HuH-7 (cell line): Measurements from ENCODE around the gene INSIG2.

Experiments used
- DNase-seq: peaks from one replicate; pipeline ENCODE4 v3.0.0; 2011; ENCODE audit warnings: low spot score

The INSIG2 gene

DNA sequence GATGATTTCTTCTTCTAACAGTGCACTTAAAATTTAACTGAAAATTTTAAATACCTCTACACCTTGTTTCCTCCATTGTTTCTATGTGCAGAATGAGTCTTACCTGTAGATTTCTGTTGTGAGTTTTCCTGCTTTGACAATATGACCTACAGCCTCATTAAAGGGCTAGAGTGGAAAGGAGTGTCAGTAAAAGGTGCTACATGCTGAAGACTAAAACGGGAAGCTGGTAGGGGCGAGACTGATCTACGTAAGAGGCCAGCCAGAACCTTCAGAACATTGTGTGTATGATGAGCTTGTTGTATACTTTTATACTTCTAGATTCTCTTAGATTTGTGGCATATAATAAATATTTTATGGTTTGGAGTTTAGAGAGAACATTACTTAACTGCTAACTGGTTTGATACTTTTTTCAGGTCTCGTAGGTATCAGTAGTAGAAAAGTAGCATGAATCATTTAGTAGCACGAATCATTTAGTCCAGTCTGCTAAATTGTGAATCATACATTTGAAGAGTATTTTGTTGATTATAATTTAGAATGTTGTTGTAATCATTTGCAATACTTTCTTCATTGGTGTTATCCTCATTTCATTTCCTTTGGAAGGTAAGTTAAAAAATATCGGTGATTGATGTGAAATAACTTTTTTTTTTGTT lies 14.3 kb downstream of the INSIG2 start:
- DNase-seq = no peak

DNA sequence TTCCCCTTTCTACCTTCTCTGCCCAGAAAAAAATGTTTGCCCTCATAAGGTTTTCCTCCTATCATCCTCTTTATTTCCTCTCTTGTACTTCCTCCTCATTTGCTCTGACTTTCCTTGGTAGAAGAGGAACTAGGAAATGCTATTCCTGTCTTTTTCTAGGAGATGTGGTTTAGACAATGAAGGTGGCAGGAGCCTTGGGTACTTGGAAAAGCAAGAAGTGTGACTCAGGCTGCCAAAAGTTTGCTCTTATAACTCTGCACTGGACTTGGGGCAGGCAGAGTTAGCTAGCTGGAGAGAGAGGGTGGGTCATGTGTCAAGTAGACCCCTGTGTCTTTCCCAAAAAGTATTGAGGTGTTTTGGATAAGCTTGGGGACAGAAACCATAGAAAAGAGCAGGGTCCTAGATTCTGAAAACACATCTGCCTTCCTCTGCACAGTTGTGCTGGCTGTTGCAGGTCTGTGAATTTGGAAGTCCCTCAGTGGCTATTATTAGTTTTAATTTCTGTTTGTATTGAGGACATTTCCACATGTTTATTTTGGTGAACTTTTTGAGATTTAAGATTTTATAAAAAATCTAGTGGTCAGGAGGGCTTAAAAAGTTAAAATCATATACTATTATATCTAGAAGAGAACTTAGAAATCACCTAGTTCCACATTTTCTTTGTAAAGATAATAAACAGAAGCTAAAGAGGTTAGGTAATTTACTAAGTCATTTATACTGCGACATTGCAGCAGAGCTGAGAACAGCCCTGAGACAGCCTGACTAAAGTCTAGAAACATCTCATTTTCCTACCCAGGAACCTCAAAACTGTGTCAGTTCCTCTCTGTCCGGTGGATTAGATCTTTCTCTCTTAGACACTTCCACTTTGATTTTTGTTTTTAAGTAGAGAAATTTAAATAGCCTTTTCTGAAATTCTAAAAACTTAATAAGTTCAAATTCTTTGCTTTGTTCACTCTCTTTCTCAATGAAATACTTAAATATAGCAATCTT lies 16.0 kb downstream of the INSIG2 start:
- DNase-seq = no peak

DNA sequence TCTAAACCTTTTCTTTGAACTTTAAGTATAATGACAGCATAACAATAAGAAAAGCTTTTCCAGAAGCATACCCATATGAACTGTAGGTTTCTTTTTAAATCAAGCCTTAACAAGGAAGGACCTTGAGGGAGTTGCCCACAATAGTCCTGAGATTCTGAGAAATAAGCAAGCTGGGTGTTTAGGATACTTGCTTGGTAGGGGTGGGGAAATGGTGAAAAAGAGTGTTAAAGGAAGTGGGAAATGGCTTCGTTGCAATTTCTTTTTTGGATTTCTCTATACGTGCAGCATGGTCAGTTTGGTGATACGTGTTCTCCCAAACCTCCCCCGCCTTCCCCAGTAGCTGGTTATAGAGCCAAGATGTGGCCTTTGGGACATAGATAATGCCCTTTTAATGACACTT lies 17.2 kb downstream of the INSIG2 start:
- no peak for DNase-seq

DNA sequence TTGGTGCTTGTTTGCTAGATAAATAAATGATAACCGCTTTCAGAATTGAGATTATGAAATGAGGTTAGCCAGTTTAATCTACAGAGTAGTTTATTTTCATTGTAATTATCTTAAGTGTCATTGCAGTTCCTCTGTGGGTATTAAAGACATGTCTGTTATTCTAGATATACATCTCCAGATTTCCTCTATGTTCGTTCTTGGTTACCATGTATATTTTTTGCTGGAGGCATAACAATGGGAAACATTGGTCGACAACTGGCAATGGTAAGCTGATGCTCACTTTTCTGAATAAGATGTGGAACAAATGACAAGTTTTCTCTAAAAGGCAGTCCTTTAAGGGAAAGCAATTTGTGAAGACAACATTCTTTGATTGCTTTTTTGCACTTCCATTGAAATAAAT lies 18.7 kb downstream of the INSIG2 start:
- no peak for DNase-seq

DNA sequence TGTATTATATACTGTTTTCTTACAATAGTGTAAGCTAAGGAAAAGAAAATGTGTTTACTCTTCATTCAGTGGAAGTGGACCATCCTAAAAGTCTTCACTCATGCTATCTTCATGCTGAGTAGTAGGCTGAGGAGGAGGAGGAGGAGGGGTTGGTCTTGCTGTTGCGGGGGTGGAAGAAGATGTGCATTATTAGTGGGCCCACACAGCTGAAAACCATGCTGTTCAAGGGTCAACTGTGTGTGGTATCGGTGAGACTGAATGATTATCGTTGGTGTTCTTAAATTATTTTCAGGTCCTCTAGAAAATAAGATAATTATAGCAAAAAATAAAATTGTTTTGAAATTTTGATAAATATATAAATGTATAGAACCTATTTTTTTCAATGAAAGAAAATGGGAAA lies 22.0 kb downstream of the INSIG2 start:
- no peak for DNase-seq

DNA sequence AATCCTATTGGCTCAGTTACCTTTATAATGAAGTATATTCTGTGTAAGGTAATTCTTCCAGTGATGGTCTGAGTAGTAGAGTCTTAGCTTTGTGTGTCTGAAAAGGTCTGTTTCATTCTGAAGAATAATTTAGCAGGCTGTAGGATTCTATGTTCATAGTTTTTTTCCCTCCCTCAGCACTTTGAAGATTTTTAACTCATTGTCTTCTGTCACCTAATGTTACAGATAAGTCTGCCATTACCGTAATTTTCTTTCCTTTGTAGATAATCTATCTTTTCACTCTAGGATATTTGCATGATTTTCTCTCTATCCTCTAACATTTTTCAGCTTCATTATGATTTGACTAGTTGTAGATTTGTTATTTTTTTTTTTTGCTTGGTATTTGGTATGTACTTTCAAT lies 22.7 kb downstream of the INSIG2 start:
- DNase-seq = no peak

DNA sequence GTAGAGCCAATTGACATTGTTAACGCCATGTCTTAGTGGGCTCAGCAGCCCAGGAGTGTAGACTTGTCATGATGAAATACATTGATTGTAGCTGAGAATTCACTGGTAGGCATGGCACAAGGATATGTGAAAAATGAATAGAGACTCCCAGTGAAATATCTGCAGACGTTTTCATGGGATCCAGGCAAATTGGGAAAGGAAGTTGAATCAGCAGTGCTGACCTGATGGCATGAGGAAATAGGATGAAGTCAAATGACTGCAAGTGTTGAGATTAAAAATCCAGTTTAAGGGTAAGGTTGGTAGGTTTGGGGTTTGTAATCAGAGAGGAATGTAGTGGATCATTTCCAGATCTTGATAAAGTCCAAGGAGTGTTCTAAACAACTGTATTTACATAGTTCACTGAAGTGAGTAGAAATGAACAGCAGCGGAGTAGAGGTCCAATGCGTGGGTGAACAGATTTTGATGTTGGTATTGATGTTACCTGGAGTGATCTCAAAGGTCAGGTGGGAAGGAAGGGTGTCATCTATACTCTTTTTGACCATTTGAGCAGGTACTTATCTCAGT lies 24.6 kb downstream of the INSIG2 start:
- DNase-seq = no peak

DNA sequence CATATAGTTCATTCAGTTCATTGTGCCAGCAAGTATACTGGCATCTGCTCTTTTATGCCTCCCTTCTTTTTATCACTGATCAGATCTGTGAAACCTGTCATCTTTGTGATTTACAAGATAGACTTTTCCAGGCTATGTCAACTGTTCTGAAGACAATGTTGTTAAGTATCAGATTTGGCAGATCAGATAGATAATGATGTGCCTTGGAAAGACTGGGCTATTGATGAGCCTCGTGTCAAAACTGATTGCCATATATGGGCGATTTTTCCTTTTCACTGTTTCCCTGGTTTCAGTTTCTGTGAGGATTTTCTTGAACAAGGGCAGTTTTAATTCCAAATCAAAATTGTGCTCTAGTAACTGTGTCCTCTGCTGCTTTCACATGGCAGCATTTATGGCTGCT lies 26.6 kb downstream of the INSIG2 start:
- no peak for DNase-seq

DNA sequence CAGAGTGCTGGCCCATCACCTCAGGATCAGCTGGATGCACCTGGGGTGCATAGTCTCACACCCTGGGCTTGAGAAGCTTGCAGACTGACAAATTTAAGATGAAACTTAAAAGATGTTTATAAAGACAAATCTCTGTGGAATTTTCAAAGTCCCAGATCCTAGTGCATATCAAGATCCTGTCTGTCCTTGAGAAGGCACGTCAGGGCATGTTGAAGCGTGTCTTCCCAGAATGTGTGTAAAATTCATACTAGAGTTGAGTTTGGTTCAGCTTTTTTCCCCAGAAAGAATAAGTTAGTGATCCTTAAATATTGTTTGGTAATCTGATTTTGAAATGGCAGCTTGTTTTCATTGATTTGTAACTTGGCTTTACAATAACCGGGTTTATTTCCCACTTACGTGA lies 27.5 kb downstream of the INSIG2 start:
- DNase-seq = no peak

DNA sequence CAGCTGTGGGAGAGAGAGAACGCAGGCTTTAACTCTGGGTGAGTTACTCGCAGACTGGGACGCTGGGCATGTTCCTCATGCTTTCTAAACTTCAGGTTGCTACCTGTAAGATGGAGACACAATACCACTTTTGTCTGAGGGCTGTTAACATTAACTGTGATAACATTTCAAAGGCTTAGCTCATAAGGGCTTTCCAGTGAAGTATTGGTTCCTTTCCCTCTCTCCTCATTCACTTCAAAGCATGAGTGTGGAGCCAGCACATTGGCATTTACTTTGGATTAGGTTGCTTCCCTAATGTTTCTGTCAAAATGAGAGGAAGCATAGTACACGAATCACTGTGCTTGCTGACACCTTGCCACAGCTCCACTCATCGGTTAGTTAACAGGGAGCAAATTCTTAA lies 30.2 kb downstream of the INSIG2 start:
- DNase-seq = no peak

DNA sequence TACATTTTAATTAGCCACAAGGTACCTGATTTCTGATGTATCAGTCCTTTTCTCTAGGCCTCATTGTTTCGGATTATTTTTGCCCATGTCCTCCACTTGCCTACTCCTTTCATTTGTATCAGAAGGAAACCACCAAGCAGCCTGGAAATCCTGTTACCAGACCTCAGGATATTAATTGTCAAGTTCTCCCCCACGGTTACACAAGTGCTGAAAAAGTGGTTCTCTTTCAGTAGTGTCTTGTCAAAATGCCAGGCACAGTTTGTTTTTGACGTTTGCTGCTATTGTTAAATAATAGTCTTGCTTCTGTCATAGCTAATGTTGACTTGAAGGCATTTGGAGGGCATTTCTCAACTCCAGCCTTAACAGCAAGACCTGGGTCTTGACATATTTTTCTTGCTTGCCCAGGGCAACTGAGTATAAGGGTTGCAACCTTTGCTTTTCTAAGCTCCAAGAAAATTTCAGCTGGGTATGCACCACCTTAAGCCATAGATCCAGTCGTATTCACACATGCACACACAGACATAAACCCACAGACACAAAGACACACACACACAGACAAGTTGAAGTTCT lies 31.0 kb downstream of the INSIG2 start:
- DNase-seq = no peak

DNA sequence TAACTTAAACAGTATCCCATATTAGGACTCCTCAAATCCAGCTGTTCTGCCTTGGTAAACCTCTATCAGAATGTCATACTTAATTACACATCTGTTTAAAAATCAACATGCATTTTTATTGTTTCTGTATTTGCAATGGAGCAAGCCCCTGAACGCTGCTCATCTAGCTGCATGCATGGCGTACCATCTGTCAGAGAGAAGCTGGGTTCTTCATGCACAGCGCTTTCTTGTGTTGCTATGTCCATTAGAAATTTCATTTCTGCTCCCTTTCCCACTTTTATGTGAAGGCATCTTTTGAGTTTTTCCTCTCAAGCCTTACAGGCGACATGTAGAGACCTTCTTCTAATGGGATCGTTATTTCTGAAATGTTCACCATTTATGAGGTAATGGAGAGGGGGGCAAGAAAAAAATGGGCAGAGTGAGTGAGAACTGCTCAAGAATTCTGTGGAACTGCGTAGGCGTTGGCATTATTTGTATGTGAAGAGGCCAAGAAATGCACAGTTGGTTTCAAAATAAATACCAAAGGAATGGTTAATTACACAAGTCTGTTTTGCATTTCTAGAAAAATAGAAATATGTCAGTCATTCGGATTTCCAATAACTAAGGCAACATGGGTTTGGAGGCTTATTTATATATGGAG lies 31.6 kb downstream of the INSIG2 start:
- no peak for DNase-seq

DNA sequence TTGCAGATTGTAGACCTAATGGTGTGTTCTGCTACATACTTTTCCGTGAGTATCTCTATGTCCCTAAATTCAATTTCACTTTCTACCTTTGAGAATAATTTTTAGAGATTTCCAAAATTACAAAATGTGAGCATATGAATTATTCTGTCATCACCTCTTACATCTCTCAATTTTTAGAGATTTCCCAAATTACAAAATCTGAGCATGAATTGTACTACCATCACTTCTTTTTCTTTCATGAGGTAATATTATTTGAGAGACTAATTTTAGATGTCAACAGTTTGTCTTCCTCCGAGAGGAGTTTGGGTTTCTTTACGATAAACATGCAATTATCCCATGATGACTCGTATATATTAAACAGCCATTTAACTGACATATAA lies 32.1 kb downstream of the INSIG2 start:
- DNase-seq = no peak

DNA sequence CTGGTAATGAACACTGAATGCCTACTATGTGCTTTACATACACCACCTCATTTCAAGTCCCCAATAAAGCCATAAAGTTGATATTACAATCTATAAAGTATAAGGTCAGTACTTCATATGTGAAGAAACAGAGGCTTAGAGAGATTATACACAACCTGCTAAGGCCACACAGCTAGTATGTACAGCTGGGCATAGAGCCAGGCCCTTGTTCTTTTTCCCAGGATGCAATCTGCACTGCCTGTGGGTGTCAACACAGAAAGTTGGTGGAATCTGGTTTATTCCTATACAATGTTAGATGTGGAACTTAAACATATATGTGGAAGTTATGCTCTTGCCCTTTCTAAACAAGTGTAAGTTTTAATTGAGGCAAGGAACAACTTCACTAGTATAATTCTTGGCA lies 32.8 kb downstream of the INSIG2 start:
- no peak for DNase-seq

DNA sequence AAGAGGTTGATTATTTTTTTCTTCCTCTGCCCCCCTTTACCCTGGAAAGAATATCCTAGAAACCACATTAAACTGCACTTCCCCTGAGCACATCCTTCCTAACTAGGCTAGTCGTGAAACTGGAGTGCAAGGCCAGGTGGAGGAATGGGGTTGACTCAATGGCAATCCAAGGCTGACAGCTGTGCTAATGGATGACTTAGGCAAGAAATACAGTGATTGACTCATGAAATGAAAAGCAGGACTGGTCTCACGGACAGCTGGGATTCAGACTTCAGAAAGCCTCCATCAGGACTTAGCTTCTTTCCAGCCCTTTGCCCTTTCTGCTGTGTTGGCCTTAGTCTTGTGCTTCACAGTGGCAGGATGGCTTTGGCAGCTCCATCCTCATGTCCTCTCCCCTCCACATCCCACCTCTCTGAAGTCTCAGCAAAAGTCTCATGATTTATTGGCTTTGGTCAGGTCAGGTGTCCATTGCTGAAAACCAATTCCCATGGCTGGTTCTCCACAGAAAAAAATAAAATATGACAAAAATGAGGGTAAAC lies 33.8 kb downstream of the INSIG2 start:
- DNase-seq = no peak

DNA sequence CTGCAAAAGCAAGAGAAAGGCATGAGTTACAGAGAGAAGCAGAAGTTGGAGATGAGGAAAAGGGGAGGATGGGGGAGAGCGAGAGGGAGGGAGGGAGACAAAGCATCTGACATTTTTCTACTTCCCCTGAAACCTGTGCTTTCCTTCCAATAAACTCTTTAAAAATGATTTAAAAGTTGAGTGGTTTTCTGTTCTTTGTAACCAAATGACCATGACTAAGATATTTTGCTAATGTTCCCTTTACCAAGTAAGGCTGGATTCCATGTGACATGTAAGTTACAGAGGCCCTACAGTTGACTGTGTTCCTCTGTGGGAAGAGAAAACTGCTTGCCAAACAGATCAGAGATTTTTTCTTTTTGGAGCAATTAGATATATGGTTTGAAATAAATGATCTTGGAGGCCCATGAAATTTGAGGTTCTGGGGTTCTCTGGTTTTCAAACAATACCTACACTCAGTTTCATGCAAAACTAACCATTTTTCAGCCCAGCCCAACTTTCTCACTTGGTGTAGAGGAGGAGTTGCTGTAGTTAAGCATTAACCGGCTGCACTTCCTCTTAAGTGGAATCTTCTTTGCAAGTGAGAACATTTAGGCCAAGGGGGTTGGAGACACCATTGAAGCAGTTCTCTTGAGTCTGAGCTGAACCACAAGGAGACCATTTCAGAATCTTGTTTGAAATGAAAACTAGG lies 34.5 kb downstream of the INSIG2 start:
- peak; percentile 36 for DNase-seq

DNA sequence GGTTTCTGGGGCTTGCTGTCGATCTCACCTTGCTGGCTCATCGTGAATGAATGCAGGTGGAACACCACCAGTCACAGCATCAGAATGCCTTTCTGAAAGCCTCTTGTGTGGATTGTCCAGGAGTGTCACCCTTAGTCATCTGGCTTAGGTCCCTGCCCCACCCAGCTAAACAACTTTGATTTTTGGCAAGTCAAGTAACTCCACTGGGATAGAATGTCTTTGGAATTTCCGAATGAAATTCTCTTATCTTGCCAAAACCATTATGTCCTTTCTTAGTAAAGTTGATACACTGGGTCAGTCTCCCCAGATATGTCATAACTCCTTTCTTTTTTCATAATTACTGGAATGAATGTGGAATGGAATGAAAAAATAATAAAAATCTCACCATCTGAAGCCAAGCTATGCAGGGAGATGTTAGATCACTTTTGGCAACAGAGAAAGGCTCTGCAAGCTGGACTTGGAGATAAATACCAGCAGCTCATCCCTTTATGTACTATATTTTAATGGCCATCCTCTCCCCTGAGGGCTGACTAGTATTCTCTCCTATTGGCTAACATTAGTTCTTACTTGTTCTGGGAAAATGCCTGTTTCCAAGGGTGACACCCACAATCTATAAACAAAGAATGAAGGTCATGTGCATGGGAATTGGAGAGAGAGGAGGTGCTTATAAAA lies 35.4 kb downstream of the INSIG2 start:
- DNase-seq = no peak

DNA sequence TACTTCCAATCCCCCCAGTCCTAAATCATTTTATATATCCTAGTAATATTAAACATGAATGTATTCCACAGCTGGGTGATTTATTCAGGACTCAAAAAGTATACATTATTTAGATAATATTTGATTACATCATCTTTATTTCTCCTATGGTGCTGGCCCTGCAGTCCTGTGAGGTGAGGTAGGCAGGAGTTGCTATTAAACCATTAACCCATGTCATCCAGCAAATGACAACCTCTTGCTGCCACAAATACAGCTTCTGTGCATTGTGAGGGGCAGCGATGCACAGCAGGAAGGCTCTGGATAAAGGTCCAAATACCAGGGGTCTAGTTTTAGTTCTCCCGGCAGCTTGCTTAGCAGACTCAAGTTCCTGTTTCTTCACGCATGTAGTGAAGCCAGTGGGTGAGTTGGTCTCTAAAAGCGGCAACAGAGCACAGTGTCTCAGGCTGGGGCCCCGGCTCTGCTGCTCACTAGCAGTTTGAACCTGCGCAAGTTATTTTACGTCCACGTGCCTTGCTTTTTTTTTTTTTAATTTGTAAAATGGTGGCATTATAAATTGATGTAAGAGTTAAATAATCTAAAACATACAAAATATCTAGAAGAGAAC lies 36.1 kb downstream of the INSIG2 start:
- no peak for DNase-seq

DNA sequence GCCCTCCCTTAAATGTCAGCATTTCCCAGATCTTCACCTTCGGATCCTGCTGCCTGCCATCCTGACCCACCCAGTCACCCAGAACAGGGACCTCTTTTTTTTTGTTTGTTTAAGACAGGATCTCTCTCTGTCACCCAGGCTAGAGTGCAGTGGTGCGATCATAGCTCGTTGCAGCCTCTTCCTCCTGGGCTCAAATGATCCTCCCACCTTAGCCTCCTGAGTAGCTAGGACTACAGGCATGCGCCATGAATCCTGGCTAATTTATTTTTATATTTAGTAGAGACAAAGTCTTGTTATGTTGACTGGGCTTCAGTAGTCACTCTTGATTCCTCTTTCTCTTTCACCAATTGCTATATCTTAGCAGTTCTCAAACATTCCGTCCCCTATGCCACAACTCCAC lies 39.0 kb downstream of the INSIG2 start:
- no peak for DNase-seq

DNA sequence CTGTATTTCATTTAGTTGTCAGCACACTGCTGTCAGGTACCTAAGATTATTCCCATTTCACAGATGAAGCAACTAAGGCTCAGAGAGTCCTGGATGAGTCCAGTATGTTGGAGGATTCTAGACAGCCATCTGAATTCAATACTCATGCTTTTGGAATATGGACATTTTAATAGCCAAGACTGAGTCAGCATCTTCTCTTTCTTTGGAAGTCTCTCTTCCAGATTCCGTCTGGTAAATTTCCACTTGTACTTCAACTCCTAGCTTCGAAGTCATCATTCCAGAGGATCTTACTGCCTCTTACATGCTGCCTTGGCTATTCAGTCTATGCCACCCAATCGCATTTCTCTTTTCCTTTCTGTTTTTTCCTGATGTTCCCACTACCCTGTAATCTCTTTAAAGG lies 40.6 kb downstream of the INSIG2 start:
- no peak for DNase-seq

DNA sequence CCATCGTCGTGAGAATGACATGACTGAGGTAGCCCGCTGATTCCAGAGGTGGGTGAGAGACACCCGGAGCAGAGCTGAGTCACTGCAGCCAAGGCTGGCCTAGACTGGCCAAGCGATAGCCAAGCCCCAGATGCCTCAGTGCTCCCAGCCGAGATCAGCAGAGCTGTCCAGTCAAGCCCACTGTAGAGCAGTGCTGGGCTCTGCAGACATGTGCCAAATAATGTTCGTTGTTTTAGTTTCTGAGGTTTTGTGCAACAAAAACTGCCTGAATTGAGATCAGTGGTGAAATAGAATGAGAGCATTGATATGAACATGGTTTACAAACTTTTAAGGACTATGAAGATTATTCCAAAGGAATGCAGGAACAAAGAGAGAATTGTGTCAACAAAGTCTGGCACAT lies 42.1 kb downstream of the INSIG2 start:
- no peak for DNase-seq
